Smooth muscle cell (in vitro differentiated cells): ENCODE measurements around the gene SLC5A2. TPM values are rescaled to one million over a fixed set of nuclear protein-coding genes. Genes with fewer than 3 reads are reported as not detected.

Source experiments
- DNase-seq: peaks from one replicate; lab custom pipeline; 2025; ENCODE audit not compliant: unreplicated experiment; lab: John Stamatoyannopoulos, UW
- H2AFZ ChIP-seq: fragments of 200-600 bp; sonication (generic); 2 replicates; pipeline ENCODE4 v1.6.0; 2016; ENCODE audit warnings: antibody characterized with exemption, low read depth, mild to moderate bottlenecking
- H3F3A ChIP-seq: fragments of 200-600 bp; sonication (generic); 2 replicates; pipeline ENCODE4 v1.6.0; 2017; ENCODE audit warnings: antibody characterized with exemption, low read depth
- H3K27ac ChIP-seq: fragments of 200-600 bp; sonication (generic); 2 replicates; pipeline ENCODE4 v1.5.1; 2016; ENCODE audit warnings: low read depth, mild to moderate bottlenecking
- H3K27me3 ChIP-seq: fragments of 200-600 bp; sonication (generic); 2 replicates; pipeline ENCODE4 v1.6.1; 2016; ENCODE audit warnings: low read depth, mild to moderate bottlenecking
- H3K36me3 ChIP-seq: fragments of 200-600 bp; sonication (generic); 2 replicates; pipeline ENCODE4 v1.5.1; 2016; ENCODE audit warnings: low read depth
- H3K4me1 ChIP-seq: fragments of 200-600 bp; sonication (generic); 2 replicates; pipeline ENCODE4 v1.5.1; 2016; ENCODE audit warnings: low read depth
- H3K4me2 ChIP-seq: fragments of 200-600 bp; sonication (generic); 2 replicates; pipeline ENCODE4 v1.6.0; 2016; ENCODE audit warnings: mild to moderate bottlenecking
- H3K4me3 ChIP-seq: fragments of 200-600 bp; sonication (generic); 2 replicates; pipeline ENCODE4 v1.5.1; 2016; ENCODE audit warnings: mild to moderate bottlenecking
- H3K79me2 ChIP-seq: fragments of 200-600 bp; sonication (generic); 2 replicates; pipeline ENCODE4 v1.6.0; 2016; ENCODE audit warnings: low read depth, mild to moderate bottlenecking
- H3K9ac ChIP-seq: fragments of 200-600 bp; sonication (generic); 2 replicates; pipeline ENCODE4 v1.6.0; 2016; ENCODE audit warnings: low read depth
- H3K9me3 ChIP-seq: fragments of 200-600 bp; sonication (generic); replicated peaks from 2 replicates; pipeline ENCODE4 v1.5.1; 2016; ENCODE audit warnings: low read depth
- H4K20me1 ChIP-seq: fragments of 200-600 bp; sonication (generic); 2 replicates; pipeline ENCODE4 v1.6.0; 2016; ENCODE audit warnings: low read depth
- CTCF ChIP-seq: fragments of 200-600 bp; sonication (generic); IDR thresholded peaks from 2 replicates; pipeline ENCODE4 v1.5.1; 2017; ENCODE audit warnings: borderline replicate concordance, mild to moderate bottlenecking, antibody characterized with exemption; ENCODE audit not compliant: insufficient read depth, poor library complexity, severe bottlenecking
- WGBS: methylation state at CpG from one replicate; pipeline ENCODE4 v1.1.7; 2016; ENCODE audit warnings: low lambda C conversion rate; 5-methylcytosine and 5-hydroxymethylcytosine counted together
- polyA plus RNA-seq: library from polyadenylated mRNA; unstranded; fragments of >200 nt; fragmentation: Nextera tagmentation; extraction: Ambion mirVana; gene quantifications from 2 replicates; pipeline ENCODE4 v1.2.1, GENCODE V29; 2016
- total RNA-seq: library from RNA; depleted of rRNA; stranded (reverse); fragments of >200 nt; gene quantifications from 2 replicates; pipeline ENCODE4 v1.2.3, GENCODE V29; 2014

SLC5A2 gene
- total and polyA plus RNA-seq, 2 experiments from 2014 or later, result 5.1 TPM; not detected in 1

- Histone ChIP-seq H3K4me1 (no peaks in the 10 kb centered on the region), H3K9ac (no peak overlapping the region), H3K4me3 (no peak overlapping the region), H3F3A (no peaks in the 10 kb centered on the region), H3K27me3 (no peaks in the 10 kb centered on the region), H3K36me3 (no peaks in the 10 kb centered on the region), H2AFZ (no peak overlapping the region), H3K27ac (no peak overlapping the region), H4K20me1 (peaks cover 16% of the 10 kb centered on the region), H3K79me2 (no peaks in the 10 kb centered on the region), H3K4me2 (no peak overlapping the region), H3K9me3 (no peaks in the 10 kb centered on the region)
- over 99% methylated on average over 10 of the region's 10 CpGs for WGBS
- DNase-seq, result no peak
- no peak for TF ChIP-seq CTCF
Observed at GRCh38 chr16:31496670-31497069, 13.7 kb downstream of the SLC5A2 start.

- no peak for DNase-seq
- no peak for TF ChIP-seq CTCF
- H3K9me3 ChIP-seq, result no peaks in the 10 kb centered on the region
- WGBS, result 95% methylated on average over 8 of the region's 8 CpGs
- H3K27ac ChIP-seq, result no peak overlapping the region
- H3K79me2 ChIP-seq, result no peaks in the 10 kb centered on the region
- H3K9ac ChIP-seq, result no peak overlapping the region
- H3K4me1 ChIP-seq, result no peaks in the 10 kb centered on the region
- H3K4me2 ChIP-seq, result no peak overlapping the region
- H3F3A ChIP-seq, result no peaks in the 10 kb centered on the region
- peaks cover 25% of the 10 kb centered on the region for H4K20me1 ChIP-seq
- no peak overlapping the region for H2AFZ ChIP-seq
- no peaks in the 10 kb centered on the region for H3K36me3 ChIP-seq
- H3K4me3 ChIP-seq, result no peak overlapping the region
- H3K27me3 ChIP-seq, result no peaks in the 10 kb centered on the region
Observed at GRCh38 chr16:31498493-31498892, 15.6 kb downstream of the SLC5A2 start.

- Histone ChIP-seq H3K27me3 (no peaks in the 10 kb centered on the region), H3K9ac (no peak overlapping the region), H3K4me1 (no peaks in the 10 kb centered on the region), H4K20me1 (peaks cover 25% of the 10 kb centered on the region), H3K79me2 (no peaks in the 10 kb centered on the region), H3K4me3 (no peak overlapping the region), H3K4me2 (no peak overlapping the region), H3F3A (no peaks in the 10 kb centered on the region), H3K27ac (no peak overlapping the region), H3K9me3 (no peaks in the 10 kb centered on the region), H3K36me3 (no peaks in the 10 kb centered on the region), H2AFZ (no peak overlapping the region)
- no peak for DNase-seq
- TF ChIP-seq CTCF, result no peak
- 97% methylated on average over 8 of the region's 8 CpGs for WGBS
Observed at GRCh38 chr16:31499928-31500327, 17.0 kb downstream of the SLC5A2 start.

GRCh38 chr16:31501226-31501965 is 18.5 kb downstream of the SLC5A2 start:
- no peaks in the 10 kb centered on the region for H3K9me3 ChIP-seq
- no peaks in the 10 kb centered on the region for H3K4me1 ChIP-seq
- no peaks in the 10 kb centered on the region for H3K36me3 ChIP-seq
- H3K4me2 ChIP-seq, result no peak overlapping the region
- H3K9ac ChIP-seq, result no peak overlapping the region
- H3K27me3 ChIP-seq, result no peaks in the 10 kb centered on the region
- no peaks in the 10 kb centered on the region for H3K79me2 ChIP-seq
- no peak overlapping the region for H2AFZ ChIP-seq
- no peak for DNase-seq
- H3K4me3 ChIP-seq, result no peak overlapping the region
- 75% methylated on average over 3 of the region's 3 CpGs for WGBS
- TF ChIP-seq CTCF, result no peak
- no peaks in the 10 kb centered on the region for H3F3A ChIP-seq
- H4K20me1 ChIP-seq, result peaks cover 25% of the 10 kb centered on the region
- no peak overlapping the region for H3K27ac ChIP-seq
